CD4-positive, alpha-beta T cell treated with Interleukin-12 subunit alpha and Interleukin-12 subunit beta, for 1 hour (primary cell): Measurements from ENCODE around the gene TMEM163.

Source experiments
- DNase-seq: peaks from one replicate; pipeline ENCODE4 v3.0.0-alpha.2; 2020

TMEM163 gene

GRCh38 chr2:134722728-134723127, 3.9 kb upstream of the TMEM163 start:
- no peak for DNase-seq

DNA sequence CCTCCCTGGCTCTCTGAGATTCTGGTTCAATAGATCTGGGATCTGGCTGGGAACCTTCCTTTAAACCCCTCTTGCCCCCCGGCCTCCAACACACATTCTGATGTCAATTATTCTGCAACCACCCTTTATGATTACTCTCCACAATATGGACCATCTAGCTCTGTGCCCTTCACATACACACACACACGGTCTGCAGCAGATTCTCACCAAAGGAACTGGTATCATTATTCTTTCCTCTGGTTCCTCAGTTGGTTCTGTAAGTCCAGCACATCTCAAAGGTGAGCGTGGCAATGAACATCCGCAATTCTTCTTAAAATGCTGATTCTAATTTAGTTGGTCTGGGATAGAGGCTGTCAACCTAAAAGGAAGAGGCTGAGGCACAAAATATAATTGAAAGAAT, 2.8 kb upstream of the TMEM163 start:
- DNase-seq, result no peak

GRCh38 chr2:134718023-134718816, 580 bp downstream of the TMEM163 start:
- DNase-seq, result peak; percentile 13

DNA sequence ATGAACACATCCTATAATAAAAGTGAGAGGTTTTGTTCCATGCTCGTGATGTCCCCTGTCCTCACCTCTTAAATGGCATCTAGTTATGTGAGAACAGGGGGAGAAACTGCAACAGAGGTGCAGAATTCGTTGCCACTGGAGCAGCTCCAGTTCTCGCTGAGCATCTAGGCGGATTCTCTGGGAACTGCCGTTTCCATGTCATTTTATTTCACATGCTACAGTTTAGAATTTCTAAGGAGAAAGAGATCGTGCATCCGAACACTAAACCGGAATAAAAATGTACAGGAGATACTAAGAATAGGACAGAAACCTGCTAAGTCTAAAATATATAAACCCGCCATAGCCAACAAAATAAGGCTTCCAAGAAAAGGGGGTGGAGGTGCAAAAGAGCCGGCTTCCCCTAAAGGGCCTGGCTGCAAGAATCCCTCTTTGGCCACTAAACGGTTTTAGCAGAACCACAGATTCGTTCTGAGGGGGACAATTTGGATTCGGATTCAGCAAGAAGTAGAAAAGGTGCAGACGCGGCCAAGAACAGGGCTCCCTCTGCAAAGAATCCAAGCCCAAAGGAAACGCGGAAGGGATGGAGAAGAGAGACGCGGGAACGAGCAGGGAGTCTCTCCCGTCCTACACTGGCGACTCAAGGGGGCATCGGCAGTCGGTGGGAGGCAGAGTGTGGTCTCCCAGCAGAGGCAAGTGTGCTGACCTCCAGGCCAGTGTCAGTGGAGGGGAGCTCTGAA, 1.3 kb downstream of the TMEM163 start:
- no peak for DNase-seq

DNA sequence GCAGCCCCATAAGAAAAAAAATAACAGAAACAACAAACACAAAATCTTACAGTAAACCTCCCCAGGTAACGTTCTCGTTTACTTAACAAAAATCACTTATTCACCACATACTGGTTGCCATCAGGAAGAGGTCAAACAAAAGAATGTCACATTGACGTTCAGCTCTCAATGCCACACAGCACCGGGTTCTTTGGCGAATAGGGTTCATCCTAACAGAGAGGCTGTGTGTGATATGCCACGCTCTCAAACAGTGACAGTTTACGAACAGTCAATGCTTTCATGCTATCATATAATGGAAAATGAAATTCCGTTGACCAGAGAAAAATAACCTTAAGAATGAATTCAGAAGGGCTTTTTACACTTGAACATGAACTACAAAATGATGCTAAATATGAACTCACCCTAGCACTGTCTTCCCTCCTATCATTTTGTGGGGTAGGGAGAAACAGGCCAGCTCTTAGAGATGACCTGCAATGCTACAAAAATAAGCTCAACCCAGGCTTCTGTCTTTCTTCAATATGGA, 2.0 kb downstream of the TMEM163 start:
- no peak for DNase-seq

GRCh38 chr2:134715932-134716643, 2.7 kb downstream of the TMEM163 start:
- DNase-seq, result no peak

GRCh38 chr2:134714228-134714627, 4.6 kb downstream of the TMEM163 start:
- no peak for DNase-seq

DNA sequence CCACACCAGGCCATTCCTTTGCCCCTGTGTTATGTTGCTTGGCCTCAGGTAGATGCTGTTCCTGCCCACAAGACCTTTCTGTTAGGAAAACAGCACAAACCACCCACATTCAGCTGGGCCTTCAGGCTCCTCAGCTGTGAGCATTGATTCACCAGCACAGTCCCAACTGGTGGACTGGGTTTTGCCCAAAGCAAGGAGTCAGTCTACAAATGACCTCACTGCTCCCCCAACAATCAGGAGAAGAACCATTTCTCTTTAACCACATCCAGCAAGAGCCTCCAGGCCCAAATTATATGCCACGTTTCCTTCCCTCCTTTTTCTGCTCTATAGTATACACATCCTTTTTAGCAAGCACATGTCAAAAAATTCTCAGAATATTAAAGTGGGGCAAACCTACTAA, 5.2 kb downstream of the TMEM163 start:
- no peak for DNase-seq

- DNase-seq, result no peak
These were observed 5.6 kb downstream of the TMEM163 start for GRCh38 chr2:134713176-134713575.

DNA sequence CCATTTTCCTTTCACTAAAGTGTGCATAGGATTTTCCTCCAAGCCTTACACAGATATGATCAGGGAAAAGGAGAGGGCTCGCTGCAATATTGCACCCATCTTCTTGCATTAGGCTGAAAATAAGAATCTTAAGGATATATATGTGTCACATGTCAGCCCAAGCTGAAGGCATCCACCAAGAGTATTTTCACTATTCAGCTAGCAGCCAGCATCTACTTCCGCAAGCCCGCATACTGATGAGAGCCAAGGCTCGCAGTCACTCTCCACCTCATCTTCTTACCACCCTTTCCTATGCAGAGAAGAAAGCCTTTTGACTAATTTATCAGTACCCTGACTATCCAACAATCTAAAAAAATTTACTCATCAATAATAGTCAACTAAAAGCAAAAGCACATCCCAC, 6.1 kb downstream of the TMEM163 start:
- DNase-seq, result no peak

GRCh38 chr2:134712299-134712698, 6.5 kb downstream of the TMEM163 start:
- no peak for DNase-seq

GRCh38 chr2:134711692-134712091, 7.1 kb downstream of the TMEM163 start:
- DNase-seq, result no peak

DNA sequence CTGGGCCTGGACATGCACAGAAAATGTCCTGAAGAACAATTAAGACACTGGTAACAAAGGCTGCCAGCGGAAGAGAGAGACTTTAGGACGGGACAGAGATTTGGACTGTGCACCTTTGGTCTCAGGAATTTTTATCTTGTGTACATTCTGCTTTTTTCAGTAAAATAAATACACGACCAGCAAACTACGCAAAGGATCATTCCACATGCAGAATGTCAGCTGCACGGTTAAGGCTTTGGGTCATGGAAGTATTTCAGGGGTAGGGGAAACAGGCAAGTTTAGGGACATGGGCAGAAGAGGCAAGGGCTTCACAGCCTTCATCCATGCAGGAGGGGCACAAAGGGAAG, 11.5 kb downstream of the TMEM163 start:
- DNase-seq, result no peak

GRCh38 chr2:134706587-134707329, 12.0 kb downstream of the TMEM163 start:
- no peak for DNase-seq

- no peak for DNase-seq
These were observed 12.8 kb downstream of the TMEM163 start for GRCh38 chr2:134705861-134706586.

- DNase-seq, result no peak
These were observed 14.6 kb downstream of the TMEM163 start for GRCh38 chr2:134704173-134704572.

DNA sequence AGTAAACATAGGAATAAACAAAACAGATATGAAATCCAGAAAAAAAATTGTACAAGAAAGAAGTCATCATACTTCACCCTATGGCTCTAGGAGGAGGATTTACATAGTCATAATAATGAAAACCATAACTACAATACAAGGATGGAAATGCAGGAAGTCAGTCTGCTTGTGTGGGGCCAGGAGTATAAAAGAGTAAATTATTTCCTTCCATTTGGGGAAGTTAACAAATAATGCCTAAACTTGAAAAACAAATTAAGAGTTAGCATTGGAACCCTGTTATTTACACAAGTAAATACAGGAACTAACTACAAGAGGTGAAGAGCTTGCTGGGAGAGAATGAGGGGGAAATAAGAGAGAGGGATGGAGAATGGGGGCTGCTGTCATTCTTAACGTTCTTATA, 15.4 kb downstream of the TMEM163 start:
- no peak for DNase-seq

DNA sequence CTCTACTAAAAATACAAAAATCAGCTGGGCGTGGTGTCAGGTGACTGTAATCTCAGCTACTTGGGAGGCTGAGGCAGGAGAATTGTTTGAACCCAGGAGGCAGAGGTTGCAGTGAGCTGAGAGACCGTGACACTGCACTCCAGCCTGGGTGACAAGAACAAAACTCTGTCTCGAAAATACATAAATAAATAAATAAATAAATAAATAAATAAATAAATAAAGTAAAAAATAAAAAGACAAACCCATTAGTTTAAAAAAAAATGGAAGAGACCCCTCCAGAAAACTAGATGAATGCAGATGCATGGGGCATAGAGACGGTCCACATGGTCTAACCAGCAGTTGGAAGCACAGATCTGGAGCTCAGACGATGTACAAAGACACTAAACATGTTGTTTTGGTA, 18.1 kb downstream of the TMEM163 start:
- no peak for DNase-seq

DNA sequence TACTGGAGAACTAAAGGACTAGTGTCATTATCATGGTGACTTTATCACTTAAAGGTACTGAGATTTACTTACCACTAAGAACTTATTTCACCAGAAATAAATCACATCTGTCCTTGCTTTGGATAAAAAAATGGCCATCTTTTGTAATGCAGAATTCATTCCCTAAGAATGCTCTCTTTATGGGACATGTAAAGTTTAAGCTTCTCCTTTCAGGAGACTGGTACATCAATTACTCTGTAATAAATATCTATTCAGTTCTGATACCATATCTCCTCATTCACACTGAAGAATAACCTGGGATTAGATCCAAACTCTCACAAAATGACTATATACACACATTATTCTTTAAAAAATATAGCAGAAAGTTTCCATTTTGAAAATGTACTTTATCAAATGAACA, 24.4 kb downstream of the TMEM163 start:
- DNase-seq, result no peak

DNA sequence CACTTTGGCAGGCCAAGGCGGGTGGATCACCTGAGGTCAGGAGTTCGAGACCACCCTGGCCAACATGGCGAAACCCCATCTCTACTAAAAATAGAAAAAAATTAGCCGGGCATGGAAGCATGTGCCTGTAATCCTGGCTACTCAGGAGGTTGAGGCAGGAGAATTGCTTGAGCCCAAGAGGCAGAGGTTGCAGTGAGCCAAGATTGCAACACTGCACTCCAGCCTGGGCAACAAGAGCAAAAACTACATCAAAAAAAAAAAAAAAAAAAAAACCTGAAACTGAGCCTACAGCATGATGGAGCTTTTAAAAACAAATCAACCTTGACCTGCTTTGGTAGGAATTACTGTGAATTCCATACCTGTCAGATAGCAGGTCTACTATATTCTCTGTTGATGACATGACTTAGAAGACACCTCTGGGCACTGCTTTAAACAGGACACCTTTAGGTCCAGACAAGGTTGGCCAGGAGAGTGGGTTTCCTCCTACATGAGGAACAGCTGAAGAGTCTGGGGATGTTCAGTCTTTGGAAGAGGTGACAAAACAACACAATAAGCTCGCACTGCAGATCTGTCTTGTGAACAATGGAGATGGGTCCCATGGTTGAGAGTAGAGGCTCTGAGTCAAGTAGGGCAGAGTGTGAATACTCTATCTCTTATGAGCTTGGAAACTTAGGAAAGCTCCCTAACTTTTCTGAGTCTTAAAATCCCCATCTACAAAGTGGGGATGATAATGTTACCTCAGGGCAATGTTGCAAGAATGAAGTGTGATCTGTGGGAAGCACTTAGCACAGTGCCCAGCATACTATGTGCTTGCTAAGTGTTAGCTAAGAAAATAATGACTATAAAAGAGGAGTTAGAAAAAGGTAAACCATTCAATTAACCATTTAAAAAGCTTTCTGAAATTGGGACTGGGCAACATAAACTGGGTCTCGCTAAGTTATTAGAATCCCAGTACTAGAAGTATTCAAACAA, 25.2 kb downstream of the TMEM163 start:
- DNase-seq, result no peak

GRCh38 chr2:134692499-134692898, 26.3 kb downstream of the TMEM163 start:
- DNase-seq, result peak; percentile 44
